CD8-positive, alpha-beta memory T cell (primary cell): Measurements from ENCODE around the gene MACROH2A1. TPM values are rescaled to one million over a fixed set of nuclear protein-coding genes. Genes with fewer than 3 reads are reported as not detected.
A peak's percentile ranks its signal among the peaks of the same experiment; 100 is the strongest.

ENCODE experiments used
- CTCF ChIA-PET: fragments of 350-600 bp; sonication (Branson Sonifier 250); formaldehyde crosslinking; loops from one replicate; lab custom pipeline; 2021; ENCODE audit warnings: antibody characterized with exemption; lab: Charles Lee
- POLR2A ChIA-PET: fragments of 350-600 bp; sonication (Branson Sonifier 250); formaldehyde crosslinking; loops from one replicate; lab custom pipeline; 2021; ENCODE audit warnings: antibody characterized with exemption; lab: Charles Lee
- DNase-seq, 5 donors: peaks; one replicate each; pipeline versions ENCODE4 v3.0.0 to v3.0.0-alpha.2; 2020 to 2022; ENCODE audit warnings: mixed read lengths in 1 of 5
- H3K27ac ChIP-seq: one replicate; pipeline ENCODE4 v1.7.0; 2013; ENCODE audit warnings: low read depth, mild to moderate bottlenecking, low read length, moderate library complexity
- H3K27me3 ChIP-seq: 2 replicates; pipeline ENCODE4 v1.7.0; 2013; ENCODE audit warnings: low read length, mild to moderate bottlenecking; ENCODE audit not compliant: insufficient read depth, poor library complexity, severe bottlenecking
- H3K36me3 ChIP-seq: 2 replicates; pipeline ENCODE4 v1.7.0; 2013; ENCODE audit warnings: mild to moderate bottlenecking, low read length, moderate library complexity; ENCODE audit not compliant: insufficient read depth
- H3K4me1 ChIP-seq: 2 replicates; pipeline ENCODE4 v1.7.0; 2013; ENCODE audit warnings: mild to moderate bottlenecking, low read length, moderate library complexity; ENCODE audit not compliant: insufficient read depth
- H3K4me3 ChIP-seq: 2 replicates; pipeline ENCODE4 v1.7.0; 2013; ENCODE audit warnings: mild to moderate bottlenecking, low read length
- H3K9me3 ChIP-seq: 2 replicates; pipeline ENCODE4 v1.7.0; 2013; ENCODE audit warnings: mild to moderate bottlenecking, low read length
- H3K27ac Mint-ChIP-seq, 8 donors: one replicate each; pipeline ENCODE4 v1.8.0; 2020 to 2021; ENCODE audit warnings: mixed read lengths in 8 of 8, mild to moderate bottlenecking in 6 of 8, inconsistent platforms in 3 of 8, moderate library complexity in 3 of 8
- H3K27me3 Mint-ChIP-seq, 2 donors: one replicate each; pipeline ENCODE4 v1.8.0; 2020 to 2021; ENCODE audit warnings: mixed read lengths in 2 of 2, mild to moderate bottlenecking in 1 of 2, moderate library complexity in 1 of 2
- H3K36me3 Mint-ChIP-seq, 3 donors: one replicate each; pipeline ENCODE4 v1.8.0; 2020 to 2021; ENCODE audit warnings: mixed read lengths in 3 of 3, inconsistent platforms in 1 of 3, mild to moderate bottlenecking in 1 of 3
- H3K4me1 Mint-ChIP-seq, 3 donors: one replicate each; pipeline ENCODE4 v1.8.0; 2020 to 2021; ENCODE audit warnings: mixed read lengths in 3 of 3, inconsistent platforms in 1 of 3, mild to moderate bottlenecking in 1 of 3
- H3K4me3 Mint-ChIP-seq, 7 donors: one replicate each; pipeline ENCODE4 v1.8.0; 2020 to 2021; ENCODE audit warnings: mixed read lengths in 7 of 7, mild to moderate bottlenecking in 6 of 7, moderate library complexity in 4 of 7, inconsistent platforms in 2 of 7
- H3K9me3 Mint-ChIP-seq, 5 donors: one replicate each; pipeline ENCODE4 v1.8.0; 2020 to 2022; ENCODE audit warnings: mixed read lengths in 5 of 5, mild to moderate bottlenecking in 3 of 5, moderate library complexity in 2 of 5, inconsistent platforms in 1 of 5
- polyA plus RNA-seq: library from polyadenylated mRNA; unstranded; fragments of 300-500 nt; fragmentation: Illumina TruSeq; gene quantifications from one replicate; pipeline ENCODE4 v1.2.3, GENCODE V29; 2021
- total RNA-seq, 2 experiments: library from RNA; stranded (reverse); gene quantifications; one replicate each; pipeline ENCODE4 v1.2.3, GENCODE V29; 2021

The MACROH2A1 gene
- total and polyA plus RNA-seq, 3 experiments from 2014 or later = 112 to 202 (median 199) TPM

- POLR2A ChIA-PET = no interaction called here
These were observed 33.1 kb upstream of the MACROH2A1 start for GRCh38 chr5:135432113-135432512.

DNA sequence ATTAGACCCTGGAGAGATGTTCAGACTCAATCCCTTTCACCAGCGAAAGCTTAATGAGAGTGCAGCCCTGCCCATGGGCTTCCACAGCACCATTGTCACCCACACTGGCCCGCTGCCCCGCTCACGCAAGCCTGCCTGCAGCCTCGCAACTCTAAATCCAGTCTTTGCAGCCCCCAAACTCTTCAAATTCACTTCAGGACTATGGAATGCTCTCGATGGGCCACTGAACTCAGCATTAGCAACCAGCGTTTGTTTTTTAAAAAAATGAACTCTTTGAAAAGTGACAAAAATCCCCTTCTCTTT is 31.1 kb upstream of the MACROH2A1 start:
- Mint-ChIP-seq H3K4me1 (no peaks in the 10 kb centered on the region), H3K36me3 (peaks cover 0 to 6% (median 0%) of the 10 kb centered on the region in 3 donors), H3K4me3 (no peak overlapping the region), H3K27me3 (peaks cover 13 to 43% of the 10 kb centered on the region in 2 donors), H3K9me3 (peaks cover 4 to 13% (median 9%) of the 10 kb centered on the region in 5 donors), H3K27ac (no peak overlapping the region)
- Histone ChIP-seq H3K4me3 (no peak overlapping the region), H3K27me3 (no peaks in the 10 kb centered on the region), H3K27ac (no peak overlapping the region), H3K9me3 (no peaks in the 10 kb centered on the region), H3K4me1 (no peaks in the 10 kb centered on the region), H3K36me3 (no peaks in the 10 kb centered on the region)
- ChIA-PET CTCF (no interaction called here), POLR2A (no interaction called here)
- no peak for DNase-seq

More at GRCh38 chr5:135432113-135432512, 33.1 kb upstream of the MACROH2A1 start:
- Mint-ChIP-seq H3K27ac (no peak overlapping the region), H3K9me3 (peaks cover 4 to 13% (median 9%) of the 10 kb centered on the region in 5 donors), H3K27me3 (peaks cover 11 to 43% of the 10 kb centered on the region in 2 donors), H3K4me1 (no peaks in the 10 kb centered on the region), H3K4me3 (no peak overlapping the region), H3K36me3 (peaks cover 0 to 6% (median 0%) of the 10 kb centered on the region in 3 donors)
- H3K4me1 ChIP-seq = no peaks in the 10 kb centered on the region
- no peaks in the 10 kb centered on the region for H3K9me3 ChIP-seq
- CTCF ChIA-PET = no interaction called here
- H3K27me3 ChIP-seq = no peaks in the 10 kb centered on the region
- no peaks in the 10 kb centered on the region for H3K36me3 ChIP-seq
- H3K27ac ChIP-seq = no peak overlapping the region
- no peak for DNase-seq
- H3K4me3 ChIP-seq = no peak overlapping the region

GRCh38 chr5:135429301-135430134 is 30.5 kb upstream of the MACROH2A1 start:
- H3K36me3 Mint-ChIP-seq = peaks cover 0 to 6% (median 0%) of the 10 kb centered on the region in 3 donors
- Histone ChIP-seq H3K36me3 (no peaks in the 10 kb centered on the region), H3K27ac (no peak overlapping the region), H3K4me3 (no peak overlapping the region), H3K9me3 (no peaks in the 10 kb centered on the region), H3K4me1 (no peaks in the 10 kb centered on the region), H3K27me3 (no peaks in the 10 kb centered on the region)
- no peak for DNase-seq
- H3K4me1 Mint-ChIP-seq = no peaks in the 10 kb centered on the region
- H3K4me3 Mint-ChIP-seq = no peak overlapping the region
- CTCF ChIA-PET = interaction anchor here (1.3 kb wide), 1 partner anchor 27 kb away, joined by 3 read pairs; no protein-coding TSS in a partner anchor
- peaks cover 4 to 13% (median 9%) of the 10 kb centered on the region in 5 donors for H3K9me3 Mint-ChIP-seq
- no peak overlapping the region for H3K27ac Mint-ChIP-seq
- peaks cover 10 to 44% of the 10 kb centered on the region in 2 donors for H3K27me3 Mint-ChIP-seq
- POLR2A ChIA-PET = no interaction called here

- Mint-ChIP-seq H3K27ac (no peak overlapping the region), H3K4me3 (no peak overlapping the region), H3K36me3 (peaks cover 0 to 6% (median 0%) of the 10 kb centered on the region in 3 donors), H3K27me3 (peaks cover 10 to 49% of the 10 kb centered on the region in 2 donors), H3K9me3 (peaks cover 4 to 13% (median 9%) of the 10 kb centered on the region in 5 donors), H3K4me1 (no peaks in the 10 kb centered on the region)
- Histone ChIP-seq H3K4me1 (no peaks in the 10 kb centered on the region), H3K27me3 (no peaks in the 10 kb centered on the region), H3K36me3 (no peaks in the 10 kb centered on the region), H3K27ac (no peak overlapping the region), H3K4me3 (no peak overlapping the region), H3K9me3 (no peaks in the 10 kb centered on the region)
- ChIA-PET CTCF (interaction anchor here (1.3 kb wide), 1 partner anchor 26 kb away, joined by 3 read pairs; no protein-coding TSS in a partner anchor), POLR2A (no interaction called here)
- no peak for DNase-seq
These were observed 29.6 kb upstream of the MACROH2A1 start for GRCh38 chr5:135428586-135428985.

DNA sequence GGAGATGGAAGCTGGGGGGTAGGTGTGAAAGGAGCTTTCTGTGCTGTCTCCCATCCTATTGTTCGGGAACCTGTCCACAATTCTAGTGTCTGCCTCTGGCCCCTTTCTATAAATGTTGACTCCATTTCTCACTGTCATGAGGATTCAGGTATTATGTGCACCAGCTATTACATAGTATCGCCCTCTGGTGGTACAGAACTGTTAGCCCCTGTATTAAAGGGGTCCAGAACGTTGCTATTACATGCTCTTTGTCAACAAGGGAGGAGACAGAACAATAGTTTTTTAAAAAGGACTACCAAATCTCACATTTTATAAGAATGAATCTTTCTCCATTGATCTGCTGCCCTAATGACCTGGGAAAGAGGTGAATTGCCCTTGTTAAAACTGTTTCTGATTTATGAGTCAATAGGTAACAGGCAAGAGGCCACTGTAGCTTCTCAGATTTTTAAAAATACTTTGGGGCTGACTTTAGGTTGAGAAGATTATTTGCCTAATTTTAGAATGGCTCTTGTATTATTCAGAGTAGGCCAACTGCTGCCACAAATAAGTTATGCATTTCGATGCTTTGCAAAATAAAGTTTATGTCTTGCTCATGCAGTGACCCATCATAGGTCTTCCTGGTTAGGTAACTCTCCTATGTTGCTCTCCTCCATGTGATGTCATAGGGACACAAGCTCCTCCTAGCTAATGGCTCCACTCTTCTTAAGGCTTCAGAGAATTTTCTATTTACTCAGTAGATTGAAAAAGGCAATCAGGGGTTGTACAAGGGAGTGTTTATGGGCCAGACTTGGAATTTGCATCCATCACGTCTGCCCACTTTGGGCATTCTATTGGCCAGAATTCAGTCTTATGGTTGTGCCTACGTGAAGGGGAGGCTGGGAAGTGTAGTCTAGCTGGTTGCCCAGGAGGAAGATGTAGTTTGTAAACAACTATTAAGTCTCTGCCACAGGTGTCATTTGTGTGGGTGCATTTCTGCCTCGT is 27.4 kb upstream of the MACROH2A1 start:
- no peaks in the 10 kb centered on the region for H3K27me3 ChIP-seq
- no peaks in the 10 kb centered on the region for H3K4me1 ChIP-seq
- no peak overlapping the region for H3K4me3 Mint-ChIP-seq
- H3K36me3 Mint-ChIP-seq = peaks cover 0 to 6% (median 0%) of the 10 kb centered on the region in 3 donors
- CTCF ChIA-PET = interaction anchor here (1.0 to 1.5 kb wide), 3 partner anchors 13 to 27 kb away, joined by 3 to 5 read pairs (median 4); partner anchors contain the start of gene MACROH2A1
- peaks cover 4 to 13% (median 9%) of the 10 kb centered on the region in 5 donors for H3K9me3 Mint-ChIP-seq
- peak in 2 of 5 donors; percentile 17 to 27 for DNase-seq
- H3K27me3 Mint-ChIP-seq = peaks cover 14 to 61% of the 10 kb centered on the region in 2 donors
- no peak overlapping the region for H3K4me3 ChIP-seq
- H3K36me3 ChIP-seq = no peaks in the 10 kb centered on the region
- H3K4me1 Mint-ChIP-seq = no peaks in the 10 kb centered on the region
- no peaks in the 10 kb centered on the region for H3K9me3 ChIP-seq
- POLR2A ChIA-PET = no interaction called here
- no peak overlapping the region for H3K27ac Mint-ChIP-seq
- H3K27ac ChIP-seq = no peak overlapping the region

DNA sequence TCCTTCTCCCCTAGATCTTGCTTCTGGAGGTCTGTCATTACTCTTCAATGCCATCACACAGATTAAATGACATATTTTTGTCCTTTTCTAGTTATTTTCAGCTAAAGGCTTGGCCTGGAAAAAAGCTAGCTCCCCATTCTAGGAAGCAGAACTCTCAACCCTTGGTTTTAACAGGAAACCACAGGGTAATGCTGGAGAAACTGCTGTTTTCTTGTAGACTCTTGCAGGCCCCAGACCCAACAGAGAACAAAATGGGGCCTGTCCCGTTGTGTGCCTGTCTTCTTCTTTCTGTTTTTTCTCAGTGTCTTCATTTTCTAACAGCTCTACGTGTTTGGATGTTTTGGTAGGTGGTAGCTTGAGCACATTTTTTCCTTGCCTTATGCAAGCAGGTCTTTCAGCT is 26.6 kb upstream of the MACROH2A1 start:
- no peak overlapping the region for H3K4me3 ChIP-seq
- H3K27ac ChIP-seq = no peak overlapping the region
- no peaks in the 10 kb centered on the region for H3K36me3 ChIP-seq
- H3K27me3 ChIP-seq = no peaks in the 10 kb centered on the region
- Mint-ChIP-seq H3K9me3 (peaks cover 4 to 13% (median 10%) of the 10 kb centered on the region in 5 donors), H3K27ac (no peak overlapping the region), H3K36me3 (peaks cover 0 to 6% (median 0%) of the 10 kb centered on the region in 3 donors), H3K4me3 (no peak overlapping the region), H3K27me3 (peaks cover 14 to 62% of the 10 kb centered on the region in 2 donors), H3K4me1 (no peaks in the 10 kb centered on the region)
- H3K9me3 ChIP-seq = no peaks in the 10 kb centered on the region
- ChIA-PET POLR2A (interaction anchor here (0.6 kb wide), 1 partner anchor 23 kb away, joined by 8 read pairs; no protein-coding TSS in a partner anchor), CTCF (interaction anchor here (1.0 to 1.5 kb wide), 3 partner anchors 13 to 26 kb away, joined by 3 to 5 read pairs (median 4); partner anchors contain the start of gene MACROH2A1)
- no peaks in the 10 kb centered on the region for H3K4me1 ChIP-seq
- no peak for DNase-seq

DNA sequence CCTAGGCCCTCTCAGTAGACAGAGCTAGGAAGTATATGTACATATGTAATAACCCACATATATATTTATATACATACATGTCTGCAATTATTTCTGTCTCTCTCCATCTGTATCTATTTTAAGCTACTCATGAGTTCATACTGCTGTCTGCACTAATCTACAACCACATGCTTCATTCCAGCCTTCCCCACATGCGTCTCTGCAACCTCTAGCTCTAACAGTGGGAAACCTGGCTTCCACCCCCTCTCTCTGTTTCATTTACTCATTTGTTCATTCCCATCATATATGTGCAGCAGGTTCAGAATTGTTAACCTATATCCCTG is 24.8 kb upstream of the MACROH2A1 start:
- H3K36me3 ChIP-seq = no peaks in the 10 kb centered on the region
- Mint-ChIP-seq H3K36me3 (peaks cover 0 to 13% (median 0%) of the 10 kb centered on the region in 3 donors), H3K4me1 (no peaks in the 10 kb centered on the region), H3K27ac (no peak overlapping the region), H3K27me3 (peaks cover 26 to 64% of the 10 kb centered on the region in 2 donors), H3K4me3 (no peak overlapping the region), H3K9me3 (peaks cover 13 to 18% (median 17%) of the 10 kb centered on the region in 5 donors)
- H3K27ac ChIP-seq = no peak overlapping the region
- no peaks in the 10 kb centered on the region for H3K9me3 ChIP-seq
- no peak for DNase-seq
- no peak overlapping the region for H3K4me3 ChIP-seq
- no peaks in the 10 kb centered on the region for H3K27me3 ChIP-seq
- no peaks in the 10 kb centered on the region for H3K4me1 ChIP-seq
- ChIA-PET POLR2A (no interaction called here), CTCF (no interaction called here)
